GM18909 (cell line): ENCODE data around the gene SOCS7.

Experiments used
- ATAC-seq: cut with Tn5 transposase; IDR thresholded peaks from one replicate; pipeline ENCODE4 v1.9.1; 2021; ENCODE audit warnings: mild to moderate bottlenecking; ENCODE audit not compliant: unreplicated experiment, poor library complexity

The SOCS7 gene

GRCh38 chr17:38351412-38352222, at the start of gene SOCS7:
TSS of gene SOCS7 (plus strand) at chr17:38351844. CDS start at chr17:38352053, 209 bp downstream.
- peak; percentile 83 for ATAC-seq

GRCh38 chr17:38315497-38315896, 36.1 kb upstream of the SOCS7 start:
- no peak for ATAC-seq

GRCh38 chr17:38317081-38317480, 34.6 kb upstream of the SOCS7 start:
- ATAC-seq, result no peak

GRCh38 chr17:38320482-38320881, 31.2 kb upstream of the SOCS7 start:
- no peak for ATAC-seq

GRCh38 chr17:38322156-38322779, 29.4 kb upstream of the SOCS7 start:
- no peak for ATAC-seq

GRCh38 chr17:38322897-38323296, 28.7 kb upstream of the SOCS7 start:
- no peak for ATAC-seq

- no peak for ATAC-seq
Measured at GRCh38 chr17:38324141-38324697, 27.4 kb upstream of the SOCS7 start.

- no peak for ATAC-seq
Measured at GRCh38 chr17:38324772-38325171, 26.9 kb upstream of the SOCS7 start.

- ATAC-seq, result no peak
Measured at GRCh38 chr17:38325221-38325851, 26.3 kb upstream of the SOCS7 start.

- no peak for ATAC-seq
Measured at GRCh38 chr17:38326996-38327792, 24.4 kb upstream of the SOCS7 start.

GRCh38 chr17:38327936-38328335, 23.7 kb upstream of the SOCS7 start:
- no peak for ATAC-seq

GRCh38 chr17:38328620-38329019, 23.0 kb upstream of the SOCS7 start:
- ATAC-seq, result no peak

- no peak for ATAC-seq
Measured at GRCh38 chr17:38329284-38329683, 22.4 kb upstream of the SOCS7 start.

- no peak for ATAC-seq
Measured at GRCh38 chr17:38329808-38330730, 21.6 kb upstream of the SOCS7 start.

- no peak for ATAC-seq
Measured at GRCh38 chr17:38330941-38331411, 20.7 kb upstream of the SOCS7 start.

GRCh38 chr17:38332735-38333134, 18.9 kb upstream of the SOCS7 start:
- no peak for ATAC-seq

- no peak for ATAC-seq
Measured at GRCh38 chr17:38333635-38334295, 17.9 kb upstream of the SOCS7 start.

GRCh38 chr17:38334480-38335364, 16.9 kb upstream of the SOCS7 start:
- no peak for ATAC-seq
